Sigmoid colon (tissue), 7 donors: ENCODE results near the gene VIT. TPM values are rescaled to one million over a fixed set of nuclear protein-coding genes. Genes with fewer than 3 reads are reported as not detected.

Source experiments
- DNase-seq: peaks from one replicate; pipeline ENCODE4 v3.0.0-alpha.2; 2019
- H3K27ac ChIP-seq, 4 donors: fragments of 200-600 bp; sonication (generic); one replicate each; pipeline ENCODE4 v1.5.1; 2016 to 2019; ENCODE audit warnings: mild to moderate bottlenecking in 1 of 4
- H3K27me3 ChIP-seq, 3 donors: fragments of 200-600 bp; sonication (generic); one replicate each; pipeline ENCODE4 v1.5.1; 2019; ENCODE audit warnings: mild to moderate bottlenecking in 1 of 3
- H3K36me3 ChIP-seq, 4 donors: fragments of 200-600 bp; sonication (generic); one replicate each; pipeline ENCODE4 v1.5.1; 2016 to 2019
- H3K4me1 ChIP-seq, 4 donors: fragments of 200-600 bp; sonication (generic); one replicate each; pipeline ENCODE4 v1.5.1; 2017 to 2019
- H3K4me3 ChIP-seq, 4 donors: fragments of 200-600 bp; sonication (generic); one replicate each; pipeline ENCODE4 v1.5.1; 2017 to 2019; ENCODE audit warnings: mild to moderate bottlenecking in 2 of 4, moderate library complexity in 1 of 4
- H3K9me3 ChIP-seq, 4 donors: fragments of 200-600 bp in 3 of 4; sonication (generic) in 3 of 4; one replicate each; pipeline versions ENCODE4 v1.5.1 to v1.6.1; 2013 to 2019
- EP300 ChIP-seq, 4 donors: sonication (generic); formaldehyde crosslinking; IDR thresholded peaks; one replicate each; pipeline ENCODE4 v1.6.1; 2017; ENCODE audit warnings: antibody characterized with exemption in 4 of 4
- POLR2A ChIP-seq, 2 donors: fragments of 450-650 bp; IDR thresholded peaks; one replicate each; pipeline ENCODE4 v1.6.1; 2016; ENCODE audit warnings: antibody characterized with exemption in 2 of 2, mild to moderate bottlenecking in 2 of 2, moderate library complexity in 2 of 2
- POLR2AphosphoS5 ChIP-seq, 4 donors: sonication (generic); formaldehyde crosslinking; IDR thresholded peaks; one replicate each; pipeline ENCODE4 v1.6.1; 2017; ENCODE audit warnings: antibody characterized with exemption in 4 of 4
- WGBS, 2 donors: extraction: QIAGEN DNeasy Blood & Tissue Kit; methylation state at CpG; one replicate each; pipeline ENCODE4 v1.1.7; 2013; 5-methylcytosine and 5-hydroxymethylcytosine counted together
- intact Hi-C: fragments of 100-400 bp; cut with DNase I; formaldehyde crosslinking; loops from one replicate; pipeline ENCODE4 v1.15.1; 2023
- polyA plus RNA-seq, 3 donors: library from polyadenylated mRNA; stranded (reverse); fragments of 200-250 nt; gene quantifications; one replicate each; pipeline ENCODE4 v1.2.3, GENCODE V29; 2013
- total RNA-seq, 4 donors: library from RNA; depleted of rRNA; stranded (reverse); fragments of >200 nt; gene quantifications; one replicate each; pipeline ENCODE4 v1.1.0, GENCODE V29; 2016
- TF ChIP-seq, protein P1 (sequence below), 4 experiments: fragments of 450-650 bp in 3 of 4; fragments of 200-600 bp in 1 of 4; IDR thresholded peaks; one replicate each; pipeline ENCODE4 v1.5.1; 2016 to 2019; ENCODE audit warnings: antibody characterized with exemption in 4 of 4, mild to moderate bottlenecking in 3 of 4, moderate library complexity in 2 of 4
- donor health status: healthy with polysubstance abuse.
- donor health status: Bipolar disorder and iron deficiency.
- donor health status: healthy.

The VIT gene
- total and polyA plus RNA-seq, 7 donors, result 1.1 to 16.5 (median 9.6) TPM; not detected in 1

DNA sequence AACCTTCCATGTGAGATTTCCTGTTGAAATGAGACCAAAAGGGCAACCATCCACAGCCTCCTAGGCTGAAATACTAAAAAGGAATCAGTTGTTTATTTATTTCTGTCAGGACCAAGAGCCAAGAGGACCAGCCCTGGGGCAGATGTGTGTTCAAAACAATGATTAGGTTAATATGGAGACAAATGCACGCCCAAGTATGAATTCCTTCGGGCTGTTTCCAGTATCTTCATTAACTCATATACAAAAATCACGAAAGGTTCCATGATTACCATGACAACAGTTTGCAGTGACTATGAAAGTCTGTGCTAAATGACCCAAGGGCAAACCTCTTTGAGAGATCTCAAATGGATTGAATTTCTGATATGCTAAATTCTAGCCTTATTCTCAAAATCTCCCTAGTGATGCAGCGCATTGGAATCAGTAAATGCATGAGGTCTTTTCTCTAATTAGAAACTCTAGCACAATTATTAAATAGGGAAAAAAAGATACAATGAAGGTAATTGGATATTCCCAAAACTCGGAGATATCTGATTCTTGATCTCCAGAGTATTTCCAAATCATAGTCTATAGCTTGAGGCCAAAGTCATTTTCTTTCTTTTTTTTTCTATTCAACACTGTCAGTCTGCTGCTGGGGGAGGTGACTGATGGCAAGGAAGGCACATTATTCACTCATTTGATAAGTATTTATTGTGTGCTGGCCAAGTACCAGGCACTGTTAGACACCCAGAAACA, 35.6 kb downstream of the VIT start:
- no peaks in the 10 kb centered on the region for H3K36me3 ChIP-seq
- H3K27ac ChIP-seq, result no peak overlapping the region
- H3K9me3 ChIP-seq, result no peaks in the 10 kb centered on the region
- no peaks in the 10 kb centered on the region for H3K4me1 ChIP-seq
- H3K4me3 ChIP-seq, result no peak overlapping the region
- TF ChIP-seq EP300 (IDR thresholded peaks at IDR 0.05), result no peak
- TF ChIP-seq POLR2A (IDR thresholded peaks at IDR 0.05), result no peak
- TF ChIP-seq, protein P1, sequence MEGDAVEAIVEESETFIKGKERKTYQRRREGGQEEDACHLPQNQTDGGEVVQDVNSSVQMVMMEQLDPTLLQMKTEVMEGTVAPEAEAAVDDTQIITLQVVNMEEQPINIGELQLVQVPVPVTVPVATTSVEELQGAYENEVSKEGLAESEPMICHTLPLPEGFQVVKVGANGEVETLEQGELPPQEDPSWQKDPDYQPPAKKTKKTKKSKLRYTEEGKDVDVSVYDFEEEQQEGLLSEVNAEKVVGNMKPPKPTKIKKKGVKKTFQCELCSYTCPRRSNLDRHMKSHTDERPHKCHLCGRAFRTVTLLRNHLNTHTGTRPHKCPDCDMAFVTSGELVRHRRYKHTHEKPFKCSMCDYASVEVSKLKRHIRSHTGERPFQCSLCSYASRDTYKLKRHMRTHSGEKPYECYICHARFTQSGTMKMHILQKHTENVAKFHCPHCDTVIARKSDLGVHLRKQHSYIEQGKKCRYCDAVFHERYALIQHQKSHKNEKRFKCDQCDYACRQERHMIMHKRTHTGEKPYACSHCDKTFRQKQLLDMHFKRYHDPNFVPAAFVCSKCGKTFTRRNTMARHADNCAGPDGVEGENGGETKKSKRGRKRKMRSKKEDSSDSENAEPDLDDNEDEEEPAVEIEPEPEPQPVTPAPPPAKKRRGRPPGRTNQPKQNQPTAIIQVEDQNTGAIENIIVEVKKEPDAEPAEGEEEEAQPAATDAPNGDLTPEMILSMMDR (IDR thresholded peaks at IDR 0.05), result no peak
- TF ChIP-seq POLR2AphosphoS5 (IDR thresholded peaks at IDR 0.05), result no peak
- no peak for DNase-seq
- H3K27me3 ChIP-seq, result no peaks in the 10 kb centered on the region
- intact Hi-C loops, result no loop called here
- WGBS, 2 donors, result 60% methylated on average over 5 of the region's 5 CpGs

- no peak for DNase-seq
These were observed 36.1 kb downstream of the VIT start for GRCh38 chr2:36732673-36733036.

DNA sequence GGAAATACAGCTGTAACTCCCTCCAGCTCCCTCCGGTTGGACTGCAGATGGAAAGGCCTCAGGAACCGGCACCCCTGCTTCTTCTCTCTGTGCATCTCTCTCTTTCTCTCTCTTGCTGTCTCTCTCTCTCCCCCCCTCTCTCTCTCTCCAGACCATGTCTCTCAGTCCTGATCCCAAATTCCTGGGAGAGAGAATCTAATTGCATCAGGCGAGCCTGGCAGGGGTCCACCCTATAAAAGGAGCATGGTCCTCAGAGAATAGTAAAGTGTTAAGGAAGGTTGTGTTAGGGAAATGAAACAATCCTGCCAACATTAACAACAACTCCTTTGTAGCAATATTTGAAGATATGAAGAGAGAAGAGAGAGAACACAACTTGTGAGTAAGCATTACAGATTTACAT, 36.7 kb downstream of the VIT start:
- intact Hi-C loops, result no loop called here
- DNase-seq, result no peak

More at GRCh38 chr2:36732673-36733036, 36.1 kb downstream of the VIT start:
- WGBS, 2 donors, result 83 to 88% methylated on average over 3 of the region's 3 CpGs
- TF ChIP-seq POLR2AphosphoS5 (IDR thresholded peaks at IDR 0.05), result no peak
- TF ChIP-seq POLR2A (IDR thresholded peaks at IDR 0.05), result no peak
- TF ChIP-seq, protein P1 (IDR thresholded peaks at IDR 0.05), result no peak
- TF ChIP-seq EP300 (IDR thresholded peaks at IDR 0.05), result no peak
- Histone ChIP-seq H3K9me3 (no peaks in the 10 kb centered on the region), H3K4me1 (no peaks in the 10 kb centered on the region), H3K27me3 (no peaks in the 10 kb centered on the region), H3K27ac (no peak overlapping the region), H3K4me3 (no peak overlapping the region), H3K36me3 (no peaks in the 10 kb centered on the region)
- intact Hi-C loops, result no loop called here

GRCh38 chr2:36734304-36734703, 37.8 kb downstream of the VIT start:
- TF ChIP-seq POLR2A (IDR thresholded peaks at IDR 0.05) (no peak), POLR2AphosphoS5 (IDR thresholded peaks at IDR 0.05) (no peak), EP300 (IDR thresholded peaks at IDR 0.05) (no peak)
- TF ChIP-seq, protein P1 (IDR thresholded peaks at IDR 0.05), result no peak
- no peak for DNase-seq
- H3K27ac ChIP-seq, result no peak overlapping the region
- intact Hi-C loops, result no loop called here
- H3K9me3 ChIP-seq, result no peaks in the 10 kb centered on the region
- no peaks in the 10 kb centered on the region for H3K36me3 ChIP-seq
- H3K4me1 ChIP-seq, result no peaks in the 10 kb centered on the region
- H3K27me3 ChIP-seq, result no peaks in the 10 kb centered on the region
- WGBS, 2 donors, result 75 to 80% methylated on average over 2 of the region's 2 CpGs
- no peak overlapping the region for H3K4me3 ChIP-seq

More for the DNA sequence above, 36.7 kb downstream of the VIT start:
- H3K4me1 ChIP-seq, result no peaks in the 10 kb centered on the region
- H3K27ac ChIP-seq, result no peak overlapping the region
- no peak overlapping the region for H3K4me3 ChIP-seq
- no peaks in the 10 kb centered on the region for H3K27me3 ChIP-seq
- no peaks in the 10 kb centered on the region for H3K9me3 ChIP-seq
- 89 to 94% methylated on average over 3 of the region's 3 CpGs for WGBS, 2 donors
- H3K36me3 ChIP-seq, result no peaks in the 10 kb centered on the region
- TF ChIP-seq EP300 (IDR thresholded peaks at IDR 0.05) (no peak), POLR2A (IDR thresholded peaks at IDR 0.05) (no peak), POLR2AphosphoS5 (IDR thresholded peaks at IDR 0.05) (no peak)
- TF ChIP-seq, protein P1 (IDR thresholded peaks at IDR 0.05), result no peak
